Right atrium auricular region (tissue), 2 donors: Measurements from ENCODE around the gene EED. TPM values are rescaled to one million over a fixed set of nuclear protein-coding genes. Genes with fewer than 3 reads are reported as not detected.
A peak's percentile ranks its signal among the peaks of the same experiment; 100 is the strongest.

ENCODE experiments used
- DNase-seq: peaks from one replicate; pipeline ENCODE4 v3.0.0-alpha.2; 2019; ENCODE audit warnings: low spot score
- H3K27ac ChIP-seq, 2 donors: fragments of 200-600 bp; sonication (generic); 1 replicate in 1 of 2; 2 replicates in 1 of 2; pipeline ENCODE4 v1.5.1; 2016 to 2019
- H3K27me3 ChIP-seq, 2 donors: fragments of 200-600 bp; sonication (generic); one replicate each; pipeline versions ENCODE4 v1.5.1 to v1.6.0; 2017 to 2019
- H3K36me3 ChIP-seq: fragments of 200-600 bp; sonication (generic); one replicate; pipeline ENCODE4 v1.5.1; 2016
- H3K4me1 ChIP-seq, 2 donors: fragments of 200-600 bp; sonication (generic); one replicate each; pipeline versions ENCODE4 v1.5.1 to v1.6.0; 2017 to 2019
- H3K4me3 ChIP-seq, 2 donors: fragments of 200-600 bp; sonication (generic); 1 replicate in 1 of 2; 2 replicates in 1 of 2; pipeline ENCODE4 v1.5.1; 2017 to 2019; ENCODE audit warnings: mild to moderate bottlenecking in 1 of 2, moderate library complexity in 1 of 2
- H3K9me3 ChIP-seq, 2 donors: fragments of 200-600 bp; sonication (generic); one replicate each; pipeline ENCODE4 v1.5.1; 2019
- CTCF ChIP-seq, 2 donors: fragments of 200-600 bp; sonication (generic); IDR thresholded peaks; one replicate each; pipeline ENCODE4 v1.5.1; 2019; ENCODE audit warnings: antibody characterized with exemption in 2 of 2
- total RNA-seq, 2 donors: library from RNA; depleted of rRNA; stranded (reverse); fragments of >200 nt; gene quantifications; one replicate each; pipeline ENCODE4 v1.1.0, GENCODE V29; 2016

The EED gene
- 1 to 10 TPM; 8.2 to 8.3 TPM for total RNA-seq

GRCh38 chr11:86244522-86245368, at the start of gene EED:
Gene EED (plus strand): TSS chr11:86244753. CDS start chr11:86245230, 477 bp downstream.
- peak; percentile 91 for DNase-seq
- H3K27ac ChIP-seq, result peak within 1 kb of the TSS; percentile 98
- no peaks in the 10 kb centered on the region for H3K36me3 ChIP-seq
- H3K9me3 ChIP-seq, result no peaks in the 10 kb centered on the region
- H3K27me3 ChIP-seq, result no peaks in the 10 kb centered on the region
- H3K4me3 ChIP-seq, result peak within 1 kb of the TSS; percentile 82 to 89
- peaks cover 0 to 36% of the 10 kb centered on the region in 2 donors for H3K4me1 ChIP-seq
- no peak for TF ChIP-seq CTCF (IDR thresholded peaks at IDR 0.05)

- H3K27ac ChIP-seq, result no peak overlapping the region
- peaks cover 0 to 25% of the 10 kb centered on the region in 2 donors for H3K4me1 ChIP-seq
- H3K9me3 ChIP-seq, result no peaks in the 10 kb centered on the region
- H3K36me3 ChIP-seq, result no peaks in the 10 kb centered on the region
- DNase-seq, result no peak
- no peak for TF ChIP-seq CTCF (IDR thresholded peaks at IDR 0.05)
- no peaks in the 10 kb centered on the region for H3K27me3 ChIP-seq
- no peak overlapping the region for H3K4me3 ChIP-seq
Observed at GRCh38 chr11:86194998-86195397, 49.6 kb upstream of the EED start.

- H3K27me3 ChIP-seq, result no peaks in the 10 kb centered on the region
- H3K36me3 ChIP-seq, result no peaks in the 10 kb centered on the region
- no peak overlapping the region for H3K4me3 ChIP-seq
- no peak for TF ChIP-seq CTCF (IDR thresholded peaks at IDR 0.05)
- no peak overlapping the region for H3K27ac ChIP-seq
- no peak for DNase-seq
- H3K4me1 ChIP-seq, result peaks cover 0 to 25% of the 10 kb centered on the region in 2 donors
- H3K9me3 ChIP-seq, result no peaks in the 10 kb centered on the region
Observed at GRCh38 chr11:86196085-86196696, 48.4 kb upstream of the EED start.

- Histone ChIP-seq H3K36me3 (no peaks in the 10 kb centered on the region), H3K4me3 (no peak overlapping the region), H3K4me1 (peaks cover 0 to 25% of the 10 kb centered on the region in 2 donors), H3K27ac (no peak overlapping the region), H3K9me3 (no peaks in the 10 kb centered on the region), H3K27me3 (no peaks in the 10 kb centered on the region)
- TF ChIP-seq CTCF (IDR thresholded peaks at IDR 0.05), result no peak
- DNase-seq, result no peak
Observed at GRCh38 chr11:86196913-86197312, 47.6 kb upstream of the EED start.

GRCh38 chr11:86197448-86197847, 47.1 kb upstream of the EED start:
- DNase-seq, result no peak
- Histone ChIP-seq H3K4me3 (no peak overlapping the region), H3K9me3 (no peaks in the 10 kb centered on the region), H3K4me1 (peaks cover 0 to 23% of the 10 kb centered on the region in 2 donors), H3K27ac (no peak overlapping the region), H3K27me3 (no peaks in the 10 kb centered on the region), H3K36me3 (no peaks in the 10 kb centered on the region)
- TF ChIP-seq CTCF (IDR thresholded peaks at IDR 0.05), result no peak
